OCI-LY1 (cell line): ENCODE results near the gene P4HTM.

Experiments
- CTCF ChIP-seq: fragments of 200-600 bp; sonication (generic), shearing (Covaris generic); IDR thresholded peaks from 2 replicates; pipeline ENCODE4 v1.5.1; 2017; ENCODE audit warnings: mild to moderate bottlenecking, antibody characterized with exemption, low read length, moderate library complexity, mixed read lengths
- EZH2 ChIP-seq: fragments of 200-600 bp; sonication (generic), shearing (Covaris generic); IDR thresholded peaks from 2 replicates; pipeline ENCODE4 v1.8.0; 2017; ENCODE audit warnings: borderline replicate concordance, mixed run types, mild to moderate bottlenecking, antibody characterized with exemption, low read length, moderate library complexity, mixed read lengths

- TF ChIP-seq CTCF = no peak
- no peak for TF ChIP-seq EZH2
Measured at GRCh38 chr3:49021213-49021812, 31.3 kb downstream of the P4HTM start.
